HCT116 (cell line): Measurements from ENCODE around the gene AHI1. TPM values are rescaled to one million over a fixed set of nuclear protein-coding genes. Genes with fewer than 3 reads are reported as not detected.

ENCODE experiments used
- ATAC-seq: fragments of 200-7000 bp; cut with Tn5 transposase; 2 replicates; pipeline ENCODE4 v1.9.1; 2020; ENCODE audit warnings: mild to moderate bottlenecking, moderate library complexity
- BruUV-seq: library from RNA; stranded (reverse); fragments of 400-500 nt; replicated peaks from 2 replicates; lab custom pipeline; 2021; lab: Mats Ljungman, UMichigan
- CTCF ChIA-PET: fragments of 300-600 bp; sonication (Branson Sonifier 250); formaldehyde crosslinking; loops from one replicate; lab custom pipeline; 2021; ENCODE audit warnings: antibody characterized with exemption; lab: Charles Lee
- POLR2A ChIA-PET: fragments of 300-600, 350-600 bp; sonication (Branson Sonifier 250); formaldehyde crosslinking; loops from one replicate; lab custom pipeline; 2021; ENCODE audit warnings: antibody characterized with exemption; lab: Charles Lee
- RAD21 ChIA-PET, 2 experiments: fragments of 300-600 bp; sonication (Branson Sonifier 250); formaldehyde crosslinking; loops; one replicate each; lab custom pipeline; 2023; ENCODE audit warnings: low total read pairs in 2 of 2; ENCODE audit not compliant: uncharacterized antibody in 2 of 2, unreplicated experiment in 2 of 2, low non-redundant PET in 1 of 2; lab: Charles Lee
- DNase-seq: peaks from one replicate; pipeline ENCODE4 v3.0.0-alpha.2; 2010; ENCODE audit warnings: low read depth, low spot score
- H2AFZ ChIP-seq: fragments of 200-600 bp; shearing (Covaris generic), sonication (generic); 2 replicates; pipeline ENCODE4 v1.6.1; 2017; ENCODE audit warnings: low read depth, mixed run types, mixed read lengths, antibody characterized with exemption, low read length; ENCODE audit not compliant: poor library complexity, severe bottlenecking
- H3K27ac ChIP-seq: 2 replicates; pipeline ENCODE4 v1.5.1; 2012; ENCODE audit warnings: low read depth, low read length
- H3K27me3 ChIP-seq: fragments of 200-600 bp; sonication (generic); 2 replicates; pipeline ENCODE4 v1.6.1; 2016; ENCODE audit warnings: mixed run types, low read length, mixed read lengths; ENCODE audit not compliant: insufficient read depth
- H3K36me3 ChIP-seq, 2 experiments: fragments of 200-500 bp in 1 of 2; fragments of 200-600 bp in 1 of 2; sonication (Bioruptor generic) in 1 of 2; sonication (generic) in 1 of 2; 2 replicates each; pipeline versions ENCODE4 v1.5.1 to v1.6.1; 2014 to 2016; ENCODE audit warnings: low read length in 2 of 2, inconsistent platforms in 1 of 2, mixed read lengths in 1 of 2, mixed run types in 1 of 2; ENCODE audit not compliant: insufficient read depth in 2 of 2, control insufficient read depth in 1 of 2
- H3K4me1 ChIP-seq, 2 experiments: fragments of 200-600 bp in 1 of 2; sonication (generic) in 1 of 2; 2 replicates each; pipeline versions ENCODE4 v1.5.1 to v1.6.1; 2012 to 2017; ENCODE audit warnings: low read length in 2 of 2, inconsistent platforms in 1 of 2, mild to moderate bottlenecking in 1 of 2, mixed read lengths in 1 of 2, mixed run types in 1 of 2, moderate library complexity in 1 of 2; ENCODE audit not compliant: insufficient read depth in 2 of 2, control insufficient read depth in 1 of 2
- H3K4me2 ChIP-seq: fragments of 200-600 bp; sonication (generic); 2 replicates; pipeline ENCODE4 v1.6.1; 2017; ENCODE audit warnings: mixed run types, low read length, mixed read lengths
- H3K4me3 ChIP-seq, 2 experiments: fragments of 200-600 bp in 1 of 2; sonication (generic) in 1 of 2; replicated peaks in 1 of 2; 2 replicates each; pipeline ENCODE4 v1.5.1; 2011 to 2016; ENCODE audit warnings: low read length in 2 of 2, control low read depth in 1 of 2, low read depth in 1 of 2, mild to moderate bottlenecking in 1 of 2, mixed read lengths in 1 of 2, mixed run types in 1 of 2
- H3K79me2 ChIP-seq: fragments of 200-600 bp; sonication (generic); 2 replicates; pipeline ENCODE4 v1.6.1; 2017; ENCODE audit warnings: mild to moderate bottlenecking, mixed run types, low read length, moderate library complexity, mixed read lengths; ENCODE audit not compliant: insufficient read depth
- H3K9ac ChIP-seq: fragments of 200-600 bp; sonication (generic); 2 replicates; pipeline ENCODE4 v1.6.1; 2016; ENCODE audit warnings: low read length, mixed read lengths
- H3K9me2 ChIP-seq: fragments of 200-600 bp; sonication (generic), shearing (Covaris generic); 2 replicates; pipeline ENCODE4 v1.6.1; 2017; ENCODE audit warnings: mixed run types, mild to moderate bottlenecking, moderate library complexity; ENCODE audit not compliant: insufficient read depth
- H3K9me3 ChIP-seq, 2 experiments: fragments of 200-500 bp in 1 of 2; fragments of 200-600 bp in 1 of 2; sonication (Bioruptor generic) in 1 of 2; sonication (generic) in 1 of 2; 2 replicates each; pipeline ENCODE4 v1.6.1; 2014 to 2017; ENCODE audit warnings: low read length in 2 of 2, mixed read lengths in 2 of 2, inconsistent platforms in 1 of 2, low read depth in 1 of 2, mild to moderate bottlenecking in 1 of 2, mixed run types in 1 of 2, moderate library complexity in 1 of 2; ENCODE audit not compliant: control insufficient read depth in 1 of 2, insufficient read depth in 1 of 2
- H4K20me1 ChIP-seq: fragments of 200-600 bp; sonication (generic), shearing (Covaris generic); 2 replicates; pipeline ENCODE4 v1.6.1; 2017; ENCODE audit warnings: mixed run types, mild to moderate bottlenecking, moderate library complexity; ENCODE audit not compliant: insufficient read depth
- CTCF ChIP-seq, 3 experiments: fragments of 200-600 bp in 1 of 3; sonication (generic) in 1 of 3; IDR thresholded peaks in 2 of 3; conservative IDR thresholded peaks in 1 of 3; 2 replicates each; pipeline ENCODE4 v1.5.1; 2012 to 2017; ENCODE audit warnings: low read depth in 2 of 3, low read length in 2 of 3, antibody characterized with exemption in 1 of 3, borderline replicate concordance in 1 of 3, control low read depth in 1 of 3, mild to moderate bottlenecking in 1 of 3, mixed read lengths in 1 of 3, mixed run types in 1 of 3, moderate library complexity in 1 of 3; ENCODE audit not compliant: insufficient read depth in 1 of 3
- EZH2 ChIP-seq: fragments of 200-600 bp; sonication (generic); IDR thresholded peaks from 2 replicates; pipeline ENCODE4 v1.6.1; 2017; ENCODE audit warnings: antibody characterized with exemption, mixed run types
- FOSL1 ChIP-seq: IDR thresholded peaks from 2 replicates; pipeline ENCODE4 v1.6.1; 2012; ENCODE audit warnings: low read depth
- POLR2A ChIP-seq: IDR thresholded peaks from 2 replicates; pipeline ENCODE4 v1.7.0; 2011; ENCODE audit warnings: borderline replicate concordance; ENCODE audit not compliant: insufficient read depth, insufficient read length; ENCODE audit errors: extremely low read depth
- POLR2AphosphoS5 ChIP-seq: IDR thresholded peaks from 2 replicates; pipeline ENCODE4 v1.6.1; 2011; ENCODE audit warnings: mild to moderate bottlenecking, low read depth, low read length, moderate library complexity
- RAD21 ChIP-seq: IDR thresholded peaks from 2 replicates; pipeline ENCODE4 v1.6.1; 2012; ENCODE audit warnings: low read depth, mild to moderate bottlenecking
- REST ChIP-seq: IDR thresholded peaks from 2 replicates; pipeline ENCODE4 v1.6.1; 2012; ENCODE audit warnings: low read depth
- SIN3A ChIP-seq: IDR thresholded peaks from 2 replicates; pipeline ENCODE4 v1.6.1; 2012; ENCODE audit warnings: low read depth
- TCF7L2 ChIP-seq: IDR thresholded peaks from 2 replicates; pipeline ENCODE4 v1.7.0; 2011; ENCODE audit warnings: borderline replicate concordance, inconsistent platforms; ENCODE audit not compliant: insufficient read depth, insufficient read length; ENCODE audit errors: extremely low read depth
- YY1 ChIP-seq: IDR thresholded peaks from 2 replicates; pipeline ENCODE4 v1.6.1; 2011; ENCODE audit warnings: low read length, low read depth, moderate library complexity, mild to moderate bottlenecking; ENCODE audit not compliant: insufficient replicate concordance; ENCODE audit errors: extremely low read depth
- intact Hi-C: fragments of 100-400 bp; cut with micrococcal nuclease; formaldehyde crosslinking; loops from 2 replicates; pipeline ENCODE4 v1.10.0; 2022
- total RNA-seq: library from RNA; stranded (reverse); gene quantifications from one replicate; pipeline ENCODE4 v1.2.1, GENCODE V29; 2021; ENCODE audit not compliant: unreplicated experiment

Gene AHI1
- total RNA-seq, 1 experiment from 2014 or later = 29.6 TPM

DNA sequence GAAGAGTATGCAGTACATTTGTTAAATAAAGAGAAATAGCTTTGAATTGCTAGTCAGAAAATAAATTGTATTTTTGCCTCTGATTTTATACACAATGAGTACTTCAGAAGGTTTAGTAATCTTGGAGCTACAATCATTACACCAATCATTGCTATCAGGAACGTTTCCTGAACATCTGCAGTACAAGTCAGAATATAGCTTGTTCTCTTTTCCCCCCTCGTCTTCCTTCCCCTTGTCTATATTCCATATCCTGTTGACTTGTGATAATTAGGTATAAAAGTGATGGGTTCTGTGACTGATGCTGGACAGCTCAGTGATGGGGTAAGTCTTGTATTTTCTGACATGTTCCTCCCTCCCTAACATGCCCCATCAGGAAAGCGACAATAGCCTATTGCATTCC, 94.0 kb downstream of the AHI1 start:
- no peak for ATAC-seq
- CTCF ChIA-PET = no interaction called here
- Histone ChIP-seq H3K79me2 (no peaks in the 10 kb centered on the region), H3K36me3 (no peaks in the 10 kb centered on the region), H3K9ac (no peak overlapping the region), H3K4me1 (no peaks in the 10 kb centered on the region), H4K20me1 (no peaks in the 10 kb centered on the region), H3K9me3 (no peaks in the 10 kb centered on the region), H3K9me2 (no peaks in the 10 kb centered on the region), H3K4me3 (no peak overlapping the region), H3K27me3 (no peaks in the 10 kb centered on the region), H2AFZ (no peak overlapping the region), H3K27ac (no peak overlapping the region), H3K4me2 (no peak overlapping the region)
- no peak for TF ChIP-seq EZH2
- TF ChIP-seq REST = no peak
- TF ChIP-seq FOSL1 = no peak
- no peak for TF ChIP-seq SIN3A
- TF ChIP-seq POLR2A = no peak
- no peak for TF ChIP-seq TCF7L2
- no peak for TF ChIP-seq RAD21
- no peak for TF ChIP-seq POLR2AphosphoS5
- TF ChIP-seq YY1 = no peak
- TF ChIP-seq CTCF (IDR thresholded peaks at IDR 0.05 in 2 of 3, conservative IDR thresholded peaks at IDR 0.05 in 1 of 3; ENCODE audit: borderline replicate concordance in 1 of 3, insufficient read depth in 1 of 3, low read depth in 2 of 3, low read length in 2 of 3) = no peak
- BruUV-seq = no TSS peak
- POLR2A ChIA-PET = no interaction called here
- intact Hi-C loops = no loop called here
- RAD21 ChIA-PET = no interaction called here
- DNase-seq = no peak
